Measurements from ENCODE around the gene PCED1B. TPM values are rescaled to one million over a fixed set of nuclear protein-coding genes. Genes with fewer than 3 reads are reported as not detected.

The PCED1B gene
- total RNA-seq, 1 donor from 2014 or later, result 0.55 TPM

DNA sequence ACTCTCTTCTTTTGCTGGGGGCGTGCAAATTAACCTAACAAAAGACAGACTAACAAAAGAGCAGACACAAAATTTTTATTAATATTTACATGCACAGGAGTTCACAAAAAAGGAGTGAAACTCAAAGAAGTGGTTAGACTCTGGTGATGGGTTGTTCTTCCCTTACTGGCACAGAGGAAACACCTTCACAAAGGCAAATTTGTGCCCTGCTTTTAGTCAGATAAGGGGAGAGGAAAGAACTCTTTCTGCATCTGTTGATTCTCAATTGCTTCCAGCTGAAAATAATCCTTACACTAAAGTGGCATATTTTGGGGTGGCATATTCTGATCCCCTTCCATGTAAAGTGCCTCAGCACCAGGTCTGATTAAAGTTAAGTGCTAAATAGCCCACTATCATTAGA lies 190.5 kb downstream of the PCED1B start:
- H3K27ac ChIP-seq (replicated peaks), result no peak overlapping the region
- TF ChIP-seq, protein P1, sequence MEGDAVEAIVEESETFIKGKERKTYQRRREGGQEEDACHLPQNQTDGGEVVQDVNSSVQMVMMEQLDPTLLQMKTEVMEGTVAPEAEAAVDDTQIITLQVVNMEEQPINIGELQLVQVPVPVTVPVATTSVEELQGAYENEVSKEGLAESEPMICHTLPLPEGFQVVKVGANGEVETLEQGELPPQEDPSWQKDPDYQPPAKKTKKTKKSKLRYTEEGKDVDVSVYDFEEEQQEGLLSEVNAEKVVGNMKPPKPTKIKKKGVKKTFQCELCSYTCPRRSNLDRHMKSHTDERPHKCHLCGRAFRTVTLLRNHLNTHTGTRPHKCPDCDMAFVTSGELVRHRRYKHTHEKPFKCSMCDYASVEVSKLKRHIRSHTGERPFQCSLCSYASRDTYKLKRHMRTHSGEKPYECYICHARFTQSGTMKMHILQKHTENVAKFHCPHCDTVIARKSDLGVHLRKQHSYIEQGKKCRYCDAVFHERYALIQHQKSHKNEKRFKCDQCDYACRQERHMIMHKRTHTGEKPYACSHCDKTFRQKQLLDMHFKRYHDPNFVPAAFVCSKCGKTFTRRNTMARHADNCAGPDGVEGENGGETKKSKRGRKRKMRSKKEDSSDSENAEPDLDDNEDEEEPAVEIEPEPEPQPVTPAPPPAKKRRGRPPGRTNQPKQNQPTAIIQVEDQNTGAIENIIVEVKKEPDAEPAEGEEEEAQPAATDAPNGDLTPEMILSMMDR (IDR thresholded peaks at IDR 0.05; ENCODE audit: borderline replicate concordance), result no peak
- H3K27me3 ChIP-seq (ENCODE audit: low read depth), result peaks cover 30% of the 10 kb centered on the region
- H3K4me1 ChIP-seq, result no peaks in the 10 kb centered on the region
- H3K36me3 ChIP-seq, result no peaks in the 10 kb centered on the region
- intact Hi-C loops (cut with micrococcal nuclease), result no loop called here
- no peaks in the 10 kb centered on the region for H3K9me3 ChIP-seq (replicated peaks)
- H3K4me3 ChIP-seq, result no peak overlapping the region
- no peak for DNase-seq

DNA sequence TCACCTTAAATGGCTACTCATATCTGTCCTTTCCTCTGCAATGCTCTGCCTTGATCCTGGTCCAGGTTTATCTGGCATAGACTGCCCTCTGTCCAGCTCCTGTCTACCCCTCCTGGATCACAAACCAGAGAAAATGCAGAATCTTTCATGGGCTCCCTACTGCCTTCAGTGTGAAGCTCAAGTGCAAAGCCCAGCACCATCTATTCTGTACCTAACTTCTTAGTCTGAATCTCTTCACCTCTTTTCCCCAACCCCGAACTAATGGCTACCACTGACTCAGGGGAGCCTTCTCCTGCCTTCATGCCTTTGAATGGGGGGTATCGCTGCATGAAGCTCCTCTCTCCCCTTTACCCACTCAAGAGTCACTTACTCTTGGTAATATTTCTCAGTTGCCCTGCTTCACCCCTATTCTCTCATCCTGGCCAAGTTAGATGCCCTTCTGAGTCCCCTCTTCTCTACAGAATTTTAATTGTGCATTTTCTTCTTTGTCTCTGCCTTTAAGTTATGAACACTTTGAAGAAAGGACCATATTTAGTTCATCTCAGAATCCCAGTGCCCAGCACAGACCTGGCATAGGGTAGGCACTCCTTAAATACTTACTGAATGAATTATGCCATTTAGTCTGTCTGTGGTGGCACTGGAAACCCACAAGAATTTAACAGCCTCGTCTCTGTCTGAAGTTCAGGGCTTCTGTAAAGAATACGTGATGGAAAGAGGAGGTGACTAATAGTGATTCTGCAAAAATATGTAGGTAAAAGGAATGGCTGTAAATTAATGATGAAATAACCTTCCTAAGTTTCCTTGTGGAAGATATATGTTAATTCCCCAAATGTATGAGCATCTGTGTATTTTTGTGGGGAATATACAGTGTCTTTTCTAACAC lies 191.6 kb downstream of the PCED1B start:
- Histone ChIP-seq H3K36me3 (no peaks in the 10 kb centered on the region), H3K27ac (replicated peaks) (no peak overlapping the region), H3K9me3 (replicated peaks) (no peaks in the 10 kb centered on the region), H3K27me3 (ENCODE audit: low read depth) (peaks cover 22% of the 10 kb centered on the region), H3K4me3 (no peak overlapping the region), H3K4me1 (no peaks in the 10 kb centered on the region)
- intact Hi-C loops (cut with micrococcal nuclease), result no loop called here
- TF ChIP-seq, protein P1 (IDR thresholded peaks at IDR 0.05; ENCODE audit: borderline replicate concordance), result no peak
- no peak for DNase-seq

DNA sequence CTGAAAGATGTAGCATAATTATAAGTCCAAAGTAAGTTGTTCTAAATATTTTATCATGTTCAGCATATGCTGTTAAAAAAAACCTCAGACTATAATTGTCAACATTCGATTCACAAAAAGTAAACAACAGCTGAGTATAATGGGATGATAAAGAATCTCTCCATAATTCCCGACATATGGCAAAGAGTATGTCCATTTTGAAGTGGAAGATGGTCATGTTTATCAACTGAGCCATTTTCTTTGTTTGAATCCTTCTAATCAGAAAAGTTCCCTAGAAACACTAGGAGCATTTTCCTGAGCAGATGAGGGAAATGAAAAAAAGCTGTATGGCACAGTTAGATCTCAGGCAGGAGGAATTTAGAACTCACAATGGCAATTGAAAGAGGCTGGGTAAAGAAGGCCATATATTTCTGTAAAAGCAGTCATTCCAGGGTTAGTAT lies 192.4 kb downstream of the PCED1B start:
- no peak for DNase-seq
- intact Hi-C loops (cut with micrococcal nuclease), result no loop called here
- no peak overlapping the region for H3K27ac ChIP-seq (replicated peaks)
- H3K4me3 ChIP-seq, result no peak overlapping the region
- peaks cover 7% of the 10 kb centered on the region for H3K4me1 ChIP-seq
- no peaks in the 10 kb centered on the region for H3K9me3 ChIP-seq (replicated peaks)
- H3K36me3 ChIP-seq, result no peaks in the 10 kb centered on the region
- H3K27me3 ChIP-seq (ENCODE audit: low read depth), result peaks cover 22% of the 10 kb centered on the region
- TF ChIP-seq, protein P1 (IDR thresholded peaks at IDR 0.05; ENCODE audit: borderline replicate concordance), result no peak

DNA sequence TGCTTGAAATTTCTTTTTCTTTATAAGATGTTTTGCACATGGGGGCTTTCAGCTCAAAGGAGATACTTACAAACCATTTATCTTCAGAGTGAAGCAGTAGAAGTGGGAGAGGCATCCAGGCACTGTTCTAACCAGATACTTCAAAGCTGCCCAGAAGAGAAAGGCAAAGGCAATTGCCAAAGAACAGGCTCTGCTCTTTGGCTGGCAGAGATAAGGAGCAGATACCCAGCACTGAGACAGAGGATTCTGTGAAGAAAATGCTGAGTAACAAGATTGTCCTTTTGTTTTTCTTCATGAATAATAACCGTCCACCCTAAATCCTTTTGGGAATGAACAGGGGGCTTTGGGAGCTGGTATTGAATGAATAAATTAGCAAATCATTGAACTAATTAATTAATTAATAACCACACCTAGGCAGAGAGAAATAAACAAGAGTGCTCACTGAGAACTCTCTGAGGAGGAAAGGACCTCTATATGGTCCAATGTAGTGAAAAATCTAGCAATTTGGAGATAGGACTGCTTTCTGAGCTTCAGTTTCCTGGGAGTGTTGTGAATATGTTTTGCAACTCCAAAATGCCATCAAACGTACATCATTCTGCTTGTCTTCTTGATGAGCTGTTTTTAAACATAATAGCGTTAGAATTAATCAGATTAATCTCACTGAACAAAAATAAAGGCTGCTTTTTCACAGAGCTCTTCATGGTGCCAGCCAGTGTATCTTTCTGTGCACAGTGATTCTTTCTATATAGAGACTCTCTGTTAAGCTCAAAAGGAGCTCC lies 193.2 kb downstream of the PCED1B start:
- TF ChIP-seq, protein P1 (IDR thresholded peaks at IDR 0.05; ENCODE audit: borderline replicate concordance), result no peak
- no peak overlapping the region for H3K27ac ChIP-seq (replicated peaks)

DNA sequence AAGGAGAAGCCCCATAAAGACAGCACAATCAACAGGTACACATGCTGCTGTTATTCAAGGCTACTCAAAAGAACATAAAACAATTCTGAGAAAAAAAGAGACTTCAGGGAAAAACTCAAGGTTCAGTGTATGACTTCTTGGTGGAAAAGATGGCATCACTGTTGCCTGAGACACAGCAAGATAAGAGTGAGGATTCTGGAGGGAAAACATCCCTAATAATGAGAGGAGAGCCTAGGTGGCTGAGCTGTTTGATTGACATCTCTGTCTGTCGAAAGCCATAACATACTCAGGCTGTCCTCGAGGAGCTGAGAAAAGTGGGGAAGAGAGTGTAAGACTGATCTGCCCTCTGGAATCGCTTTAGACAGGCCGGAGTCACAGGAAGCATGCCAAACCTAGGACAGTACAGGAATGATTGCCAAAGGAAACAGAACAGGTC lies 193.8 kb downstream of the PCED1B start:
- Histone ChIP-seq H3K36me3 (no peaks in the 10 kb centered on the region), H3K4me3 (no peak overlapping the region), H3K4me1 (peaks cover 21% of the 10 kb centered on the region), H3K9me3 (replicated peaks) (no peaks in the 10 kb centered on the region), H3K27ac (replicated peaks) (no peak overlapping the region), H3K27me3 (ENCODE audit: low read depth) (peaks cover 13% of the 10 kb centered on the region)
- intact Hi-C loops (cut with micrococcal nuclease), result no loop called here
- DNase-seq, result no peak
- TF ChIP-seq, protein P1 (IDR thresholded peaks at IDR 0.05; ENCODE audit: borderline replicate concordance), result no peak

More for the DNA sequence above, 193.2 kb downstream of the PCED1B start:
- H3K9me3 ChIP-seq (replicated peaks), result no peaks in the 10 kb centered on the region
- H3K4me3 ChIP-seq, result no peak overlapping the region
- H3K27me3 ChIP-seq (ENCODE audit: low read depth), result peaks cover 19% of the 10 kb centered on the region
- DNase-seq, result no peak
- intact Hi-C loops (cut with micrococcal nuclease), result no loop called here
- H3K4me1 ChIP-seq, result peaks cover 15% of the 10 kb centered on the region
- no peaks in the 10 kb centered on the region for H3K36me3 ChIP-seq

All from left ventricle myocardium inferior (tissue), 1 donor.